Esophagus squamous epithelium (tissue), 4 donors: ENCODE results near the gene CSTF2T.

Experiments used
- CTCF ChIP-seq, 6 experiments: fragments of 450-650 bp in 4 of 6; fragments of 200-600 bp in 2 of 6; sonication (generic) in 2 of 6; IDR thresholded peaks; one replicate each; pipeline ENCODE4 v1.5.1; 2016 to 2019; ENCODE audit warnings: antibody characterized with exemption in 6 of 6, mild to moderate bottlenecking in 4 of 6, moderate library complexity in 4 of 6
- POLR2A ChIP-seq, 4 donors: fragments of 450-650 bp; IDR thresholded peaks; one replicate each; pipeline ENCODE4 v1.6.1; 2017; ENCODE audit warnings: antibody characterized with exemption in 4 of 4, mild to moderate bottlenecking in 4 of 4, moderate library complexity in 3 of 4

GRCh38 chr10:51707821-51708424 is 8.5 kb upstream of the CSTF2T start:
- TF ChIP-seq CTCF (IDR thresholded peaks at IDR 0.05) (no peak), POLR2A (IDR thresholded peaks at IDR 0.05) (no peak)
